ENCODE results near the gene TRPM1.

Gene TRPM1

GRCh38 chr15:31101262-31102038 lies at the start of gene TRPM1:
Gene TRPM1 (minus strand): TSS chr15:31101725. CDS start chr15:31081355, 20,370 bp downstream.
- no peak for DNase-seq

- no peak for DNase-seq
These were observed 49.3 kb upstream of the TRPM1 start for GRCh38 chr15:31150732-31151231.

GRCh38 chr15:31149987-31150386 lies 48.5 kb upstream of the TRPM1 start:
- no peak for DNase-seq

- DNase-seq: no peak
These were observed 47.6 kb upstream of the TRPM1 start for GRCh38 chr15:31149088-31149505.

GRCh38 chr15:31148297-31149087 lies 47.0 kb upstream of the TRPM1 start:
- DNase-seq: no peak

- no peak for DNase-seq
These were observed 46.4 kb upstream of the TRPM1 start for GRCh38 chr15:31147944-31148296.

GRCh38 chr15:31147456-31147855 lies 45.9 kb upstream of the TRPM1 start:
- no peak for DNase-seq

- no peak for DNase-seq
These were observed 43.9 kb upstream of the TRPM1 start for GRCh38 chr15:31145271-31145911.

- no peak for DNase-seq
These were observed 40.3 kb upstream of the TRPM1 start for GRCh38 chr15:31141792-31142191.

GRCh38 chr15:31136607-31137328 lies 35.2 kb upstream of the TRPM1 start:
- no peak for DNase-seq

GRCh38 chr15:31136016-31136415 lies 34.5 kb upstream of the TRPM1 start:
- no peak for DNase-seq

- DNase-seq: no peak
These were observed 34.0 kb upstream of the TRPM1 start for GRCh38 chr15:31135523-31135922.

- no peak for DNase-seq
These were observed 32.4 kb upstream of the TRPM1 start for GRCh38 chr15:31133890-31134289.

- no peak for DNase-seq
These were observed 30.4 kb upstream of the TRPM1 start for GRCh38 chr15:31131853-31132375.

GRCh38 chr15:31130576-31131237 lies 29.2 kb upstream of the TRPM1 start:
- no peak for DNase-seq

GRCh38 chr15:31129769-31130303 lies 28.3 kb upstream of the TRPM1 start:
- no peak for DNase-seq

GRCh38 chr15:31128919-31129768 lies 27.6 kb upstream of the TRPM1 start:
- peak; percentile 65 to 77 for DNase-seq

GRCh38 chr15:31128477-31128876 lies 27.0 kb upstream of the TRPM1 start:
- no peak for DNase-seq

- DNase-seq: no peak
These were observed 26.2 kb upstream of the TRPM1 start for GRCh38 chr15:31127596-31128261.

- no peak for DNase-seq
These were observed 23.5 kb upstream of the TRPM1 start for GRCh38 chr15:31125061-31125460.
